ENCODE data around the gene BORCS5. TPM values are rescaled to one million over a fixed set of nuclear protein-coding genes. Genes with fewer than 3 reads are reported as not detected.
"Not testable (repeated sequence)": the region's sequence is repeated elsewhere in the genome, so short reads cannot be mapped to it uniquely, and the experiment has no call there.

BORCS5 gene
- total RNA-seq, 2 experiments from 2014 or later = 18.8 to 21.2 TPM

GRCh38 chr12:12333407-12334366, 23.2 kb upstream of the BORCS5 start:
- CTCF ChIA-PET = interaction anchor here (0.8 to 4.3 kb wide), 18 partner anchors 8 to 788 kb away, joined by 3 to 36 read pairs (median 4); partner anchors contain the start of genes BCL2L14, BORCS5, LRP6 and MANSC1
- H3K27me3 Mint-ChIP-seq (ENCODE audit: low read depth) = peaks cover 12% of the 10 kb centered on the region
- no peaks in the 10 kb centered on the region for H3K9me3 Mint-ChIP-seq (ENCODE audit: insufficient read depth)
- H3K4me1 Mint-ChIP-seq (ENCODE audit: low read depth) = peaks cover 21% of the 10 kb centered on the region
- H3K27ac Mint-ChIP-seq = no peak overlapping the region
- no peak for ATAC-seq
- DNase-seq = no peak
- H3K36me3 Mint-ChIP-seq (ENCODE audit: low read depth) = no peaks in the 10 kb centered on the region
- POLR2A ChIA-PET = no interaction called here
- no peak overlapping the region for H3K4me3 Mint-ChIP-seq

- ATAC-seq = peak; percentile 84
- Mint-ChIP-seq H3K27me3 (ENCODE audit: low read depth) (peaks cover 12% of the 10 kb centered on the region), H3K4me3 (no peak overlapping the region), H3K27ac (peak overlapping the region; percentile 1), H3K36me3 (ENCODE audit: low read depth) (no peaks in the 10 kb centered on the region), H3K9me3 (ENCODE audit: insufficient read depth) (no peaks in the 10 kb centered on the region), H3K4me1 (ENCODE audit: low read depth) (peaks cover 24% of the 10 kb centered on the region)
- peak; percentile 76 for DNase-seq
- ChIA-PET CTCF (interaction anchor here (0.8 to 4.3 kb wide), 13 partner anchors 10 to 753 kb away, joined by 3 to 36 read pairs (median 5); partner anchors contain the start of genes BCL2L14, BORCS5 and MANSC1), POLR2A (no interaction called here)
Observed at GRCh38 chr12:12334367-12335040, 22.4 kb upstream of the BORCS5 start.

GRCh38 chr12:12336049-12336411, 20.8 kb upstream of the BORCS5 start:
- ATAC-seq (no peak), DNase-seq (no peak)
- H3K27me3 Mint-ChIP-seq (ENCODE audit: low read depth) = peaks cover 13% of the 10 kb centered on the region
- CTCF ChIA-PET = interaction anchor here (1.2 to 3.9 kb wide), 5 partner anchors 8 to 300 kb away, joined by 4 to 16 read pairs (median 5); partner anchors contain the start of genes BORCS5 and MANSC1
- peaks cover 24% of the 10 kb centered on the region for H3K4me1 Mint-ChIP-seq (ENCODE audit: low read depth)
- H3K9me3 Mint-ChIP-seq (ENCODE audit: insufficient read depth) = no peaks in the 10 kb centered on the region
- H3K27ac Mint-ChIP-seq = no peak overlapping the region
- POLR2A ChIA-PET = no interaction called here
- no peaks in the 10 kb centered on the region for H3K36me3 Mint-ChIP-seq (ENCODE audit: low read depth)
- H3K4me3 Mint-ChIP-seq = no peak overlapping the region

- peaks cover 9% of the 10 kb centered on the region for H3K27me3 Mint-ChIP-seq (ENCODE audit: low read depth)
- DNase-seq (no peak), ATAC-seq (no peak)
- POLR2A ChIA-PET = no interaction called here
- CTCF ChIA-PET = interaction anchor here (0.8 to 3.9 kb wide), 6 partner anchors 9 to 300 kb away, joined by 3 to 16 read pairs (median 4); partner anchors contain the start of genes BORCS5 and MANSC1
- H3K4me1 Mint-ChIP-seq (ENCODE audit: low read depth) = peaks cover 24% of the 10 kb centered on the region
- no peak overlapping the region for H3K4me3 Mint-ChIP-seq
- no peak overlapping the region for H3K27ac Mint-ChIP-seq
- H3K36me3 Mint-ChIP-seq (ENCODE audit: low read depth) = no peaks in the 10 kb centered on the region
- H3K9me3 Mint-ChIP-seq (ENCODE audit: insufficient read depth) = no peaks in the 10 kb centered on the region
Observed at GRCh38 chr12:12336511-12336910, 20.4 kb upstream of the BORCS5 start.

- Mint-ChIP-seq H3K4me3 (no peak overlapping the region), H3K27ac (no peak overlapping the region), H3K27me3 (ENCODE audit: low read depth) (peaks cover 5% of the 10 kb centered on the region), H3K4me1 (ENCODE audit: low read depth) (peaks cover 22% of the 10 kb centered on the region), H3K36me3 (ENCODE audit: low read depth) (no peaks in the 10 kb centered on the region), H3K9me3 (ENCODE audit: insufficient read depth) (no peaks in the 10 kb centered on the region)
- DNase-seq (no peak), ATAC-seq (no peak)
- ChIA-PET POLR2A (interaction anchor here (0.6 to 1.2 kb wide), 4 partner anchors 11 to 100 kb away, joined by 3 to 7 read pairs (median 4); no protein-coding TSS in a partner anchor), CTCF (interaction anchor here (0.6 to 2.4 kb wide), 4 partner anchors 9 to 776 kb away, joined by 3 to 10 read pairs (median 6); partner anchors contain the start of gene MANSC1)
Observed at GRCh38 chr12:12338527-12339168, 18.2 kb upstream of the BORCS5 start.

- Mint-ChIP-seq H3K9me3 (ENCODE audit: insufficient read depth) (no peaks in the 10 kb centered on the region), H3K27ac (peak within 1 kb of the TSS; percentile 47), H3K36me3 (ENCODE audit: low read depth) (no peaks in the 10 kb centered on the region), H3K4me3 (peak within 1 kb of the TSS; percentile 68), H3K27me3 (ENCODE audit: low read depth) (peaks cover 4% of the 10 kb centered on the region), H3K4me1 (ENCODE audit: low read depth) (peaks cover 21% of the 10 kb centered on the region)
- ChIA-PET POLR2A (interaction anchor here (0.5 to 1.8 kb wide), 4 partner anchors 8 to 365 kb away, joined by 3 to 9 read pairs (median 4); no protein-coding TSS in a partner anchor), CTCF (interaction anchor here (0.7 to 2.7 kb wide), 10 partner anchors 8 to 387 kb away, joined by 3 to 11 read pairs (median 5); no protein-coding TSS in a partner anchor)
- ATAC-seq (peak; percentile 78), DNase-seq (peak; percentile 67)
Observed at GRCh38 chr12:12349711-12350665, 6.9 kb upstream of the BORCS5 start, which contains the start of gene MANSC1. TSS of gene MANSC1 (minus strand) at chr12:12350242. CDS start at chr12:12343314, 6,928 bp downstream.

- Mint-ChIP-seq H3K4me3 (peak overlapping the region; percentile 68), H3K4me1 (ENCODE audit: low read depth) (peaks cover 28% of the 10 kb centered on the region), H3K27ac (peak overlapping the region; percentile 37), H3K27me3 (ENCODE audit: low read depth) (peaks cover 4% of the 10 kb centered on the region), H3K36me3 (ENCODE audit: low read depth) (no peaks in the 10 kb centered on the region), H3K9me3 (ENCODE audit: insufficient read depth) (no peaks in the 10 kb centered on the region)
- ChIA-PET POLR2A (no interaction called here), CTCF (interaction anchor here (1.1 to 2.7 kb wide), 3 partner anchors 11 to 386 kb away, joined by 3 to 11 read pairs (median 8); no protein-coding TSS in a partner anchor)
- ATAC-seq (no peak), DNase-seq (no peak)
Observed at GRCh38 chr12:12350868-12351463, 5.9 kb upstream of the BORCS5 start.

- POLR2A ChIA-PET, H3K27ac Mint-ChIP-seq: not testable (repeated sequence)
- CTCF ChIA-PET = interaction anchor here (1.1 to 2.7 kb wide), 2 partner anchors 12 to 385 kb away, joined by 3 to 8 read pairs; no protein-coding TSS in a partner anchor
Observed at GRCh38 chr12:12351468-12352185, 5.3 kb upstream of the BORCS5 start.

GRCh38 chr12:12353276-12353675, 3.6 kb upstream of the BORCS5 start:
- CTCF ChIA-PET = no interaction called here
- Mint-ChIP-seq H3K9me3 (ENCODE audit: insufficient read depth) (no peaks in the 10 kb centered on the region), H3K27ac (no peak overlapping the region), H3K4me3 (no peak overlapping the region), H3K27me3 (ENCODE audit: low read depth) (peaks cover 4% of the 10 kb centered on the region), H3K4me1 (ENCODE audit: low read depth) (peaks cover 39% of the 10 kb centered on the region), H3K36me3 (ENCODE audit: low read depth) (peaks cover 7% of the 10 kb centered on the region)
- ATAC-seq (no peak), DNase-seq (no peak)
- POLR2A ChIA-PET = no interaction called here

More at GRCh38 chr12:12351468-12352185, 5.3 kb upstream of the BORCS5 start:
- peaks cover 34% of the 10 kb centered on the region for H3K4me1 Mint-ChIP-seq (ENCODE audit: low read depth)
- not testable (repeated sequence) for ATAC-seq; DNase-seq; H3K36me3 Mint-ChIP-seq (ENCODE audit: low read depth); H3K27me3 Mint-ChIP-seq (ENCODE audit: low read depth); H3K4me3 Mint-ChIP-seq; H3K9me3 Mint-ChIP-seq (ENCODE audit: insufficient read depth)

GRCh38 chr12:12353807-12354206, 3.1 kb upstream of the BORCS5 start:
- ATAC-seq (no peak), DNase-seq (no peak)
- Mint-ChIP-seq H3K4me3 (no peak overlapping the region), H3K36me3 (ENCODE audit: low read depth) (peaks cover 8% of the 10 kb centered on the region), H3K27me3 (ENCODE audit: low read depth) (peaks cover 4% of the 10 kb centered on the region), H3K9me3 (ENCODE audit: insufficient read depth) (no peaks in the 10 kb centered on the region), H3K27ac (no peak overlapping the region), H3K4me1 (ENCODE audit: low read depth) (peaks cover 44% of the 10 kb centered on the region)
- POLR2A ChIA-PET = no interaction called here
- CTCF ChIA-PET = no interaction called here
